ENCODE results near the gene TGFB1.

- no peak for TF ChIP-seq RAD21 (conservative IDR thresholded peaks at IDR 0.05)
- no peak for TF ChIP-seq EP300 (conservative IDR thresholded peaks at IDR 0.05; ENCODE audit: poor library complexity, severe bottlenecking)
- no peak for TF ChIP-seq CTCF (IDR thresholded peaks at IDR 0.05; ENCODE audit: poor library complexity, severe bottlenecking)
- no peak for TF ChIP-seq POLR2AphosphoS5 (IDR thresholded peaks at IDR 0.05)
- no peak for TF ChIP-seq EZH2 (IDR thresholded peaks at IDR 0.05; ENCODE audit: borderline replicate concordance, insufficient read depth, low read length, poor library complexity, severe bottlenecking)
- TF ChIP-seq REST (IDR thresholded peaks at IDR 0.05; ENCODE audit: borderline replicate concordance): no peak
- no peak for TF ChIP-seq SMC3 (conservative IDR thresholded peaks at IDR 0.05; ENCODE audit: poor library complexity)
These were observed 30.1 kb downstream of the TGFB1 start for GRCh38 chr19:41323430-41324125.

Measured in neural cell (in vitro differentiated cells).